ENCODE data around the gene SNCA. TPM values are rescaled to one million over a fixed set of nuclear protein-coding genes. Genes with fewer than 3 reads are reported as not detected.

The SNCA gene
- total RNA-seq, 4 donors from 2014 or later = 8.7 to 26.1 (median 19.2) TPM

- DNase-seq (ENCODE audit: low spot score) (no peak), ATAC-seq (ENCODE audit: low FRiP score) (no peak)
- TF ChIP-seq CTCF (IDR thresholded peaks at IDR 0.05) = no peak
Observed at GRCh38 chr4:89781321-89781720, 55.6 kb downstream of the SNCA start.

GRCh38 chr4:89773805-89774204, 63.2 kb downstream of the SNCA start:
- no peak for TF ChIP-seq CTCF (IDR thresholded peaks at IDR 0.05)
- DNase-seq (ENCODE audit: low spot score) (no peak), ATAC-seq (ENCODE audit: low FRiP score) (no peak)

GRCh38 chr4:89769856-89770255, 67.1 kb downstream of the SNCA start:
- DNase-seq (ENCODE audit: low spot score) (no peak), ATAC-seq (ENCODE audit: low FRiP score) (no peak)
- TF ChIP-seq CTCF (IDR thresholded peaks at IDR 0.05) = no peak

GRCh38 chr4:89767924-89768323, 69.0 kb downstream of the SNCA start:
- no peak for ATAC-seq (ENCODE audit: low FRiP score)

GRCh38 chr4:89765966-89766365, 71.0 kb downstream of the SNCA start:
- no peak for TF ChIP-seq CTCF (IDR thresholded peaks at IDR 0.05)
- DNase-seq (ENCODE audit: low spot score) = no peak
- ATAC-seq (ENCODE audit: low FRiP score) = peak; percentile 94

More at GRCh38 chr4:89767924-89768323, 69.0 kb downstream of the SNCA start:
- no peak for DNase-seq (ENCODE audit: low spot score)
- no peak for TF ChIP-seq CTCF (IDR thresholded peaks at IDR 0.05)

- no peak for TF ChIP-seq CTCF (IDR thresholded peaks at IDR 0.05)
- peak; percentile 38 for ATAC-seq (ENCODE audit: low FRiP score)
- no peak for DNase-seq (ENCODE audit: low spot score)
Observed at GRCh38 chr4:89765528-89765927, 71.4 kb downstream of the SNCA start.

GRCh38 chr4:89762311-89762710, 74.7 kb downstream of the SNCA start:
- ATAC-seq (ENCODE audit: low FRiP score) (no peak), DNase-seq (ENCODE audit: low spot score) (no peak)
- no peak for TF ChIP-seq CTCF (IDR thresholded peaks at IDR 0.05)
